Adipocyte (in vitro differentiated cells): ENCODE results near the gene PLCL1.
A peak's percentile ranks its signal among the peaks of the same experiment; 100 is the strongest.

Experiments
- DNase-seq: peaks from one replicate; pipeline ENCODE4 v3.0.0-alpha.2; 2015; ENCODE audit warnings: low read depth
- H3K27me3 ChIP-seq: replicated peaks from 2 replicates; pipeline ENCODE4 v1.7.0; 2013; ENCODE audit warnings: mild to moderate bottlenecking, low read length, moderate library complexity; ENCODE audit not compliant: control insufficient read depth, insufficient read depth
- H3K36me3 ChIP-seq: 2 replicates; pipeline ENCODE4 v1.7.0; 2013; ENCODE audit warnings: low read length, mild to moderate bottlenecking, moderate library complexity; ENCODE audit not compliant: control insufficient read depth, insufficient read depth, severe bottlenecking
- H3K4me1 ChIP-seq: 2 replicates; pipeline ENCODE4 v1.7.0; 2013; ENCODE audit warnings: mild to moderate bottlenecking, low read length, moderate library complexity; ENCODE audit not compliant: control insufficient read depth, insufficient read depth
- H3K4me3 ChIP-seq: 2 replicates; pipeline ENCODE4 v1.7.0; 2013; ENCODE audit warnings: mild to moderate bottlenecking, low read length, moderate library complexity
- H3K9ac ChIP-seq: 2 replicates; pipeline ENCODE4 v1.7.0; 2013; ENCODE audit warnings: mild to moderate bottlenecking, low read length, moderate library complexity
- H3K9me3 ChIP-seq: 2 replicates; pipeline ENCODE4 v1.7.0; 2013; ENCODE audit warnings: mild to moderate bottlenecking, low read length, moderate library complexity; ENCODE audit not compliant: control insufficient read depth

The PLCL1 gene

GRCh38 chr2:197990356-197990755, 186.0 kb downstream of the PLCL1 start:
- no peaks in the 10 kb centered on the region for H3K4me1 ChIP-seq
- DNase-seq: no peak
- no peaks in the 10 kb centered on the region for H3K27me3 ChIP-seq
- H3K4me3 ChIP-seq: no peak overlapping the region
- H3K9me3 ChIP-seq: peaks cover 6% of the 10 kb centered on the region
- H3K9ac ChIP-seq: no peak overlapping the region
- H3K36me3 ChIP-seq: no peaks in the 10 kb centered on the region

GRCh38 chr2:197992482-197993133, 188.2 kb downstream of the PLCL1 start:
- H3K4me3 ChIP-seq: no peak overlapping the region
- H3K9ac ChIP-seq: no peak overlapping the region

GRCh38 chr2:197993363-197993762, 189.0 kb downstream of the PLCL1 start:
- H3K27me3 ChIP-seq: no peaks in the 10 kb centered on the region
- DNase-seq: no peak

More at GRCh38 chr2:197992482-197993133, 188.2 kb downstream of the PLCL1 start:
- no peak for DNase-seq
- Histone ChIP-seq H3K4me1 (no peaks in the 10 kb centered on the region), H3K9me3 (peaks cover 6% of the 10 kb centered on the region), H3K36me3 (no peaks in the 10 kb centered on the region), H3K27me3 (no peaks in the 10 kb centered on the region)

GRCh38 chr2:197993830-197994229, 189.4 kb downstream of the PLCL1 start:
- Histone ChIP-seq H3K36me3 (no peaks in the 10 kb centered on the region), H3K9ac (no peak overlapping the region), H3K4me1 (no peaks in the 10 kb centered on the region), H3K4me3 (no peak overlapping the region), H3K27me3 (no peaks in the 10 kb centered on the region), H3K9me3 (peaks cover 6% of the 10 kb centered on the region)
- DNase-seq: peak; percentile 14

More at GRCh38 chr2:197993363-197993762, 189.0 kb downstream of the PLCL1 start:
- Histone ChIP-seq H3K9me3 (peaks cover 6% of the 10 kb centered on the region), H3K4me3 (no peak overlapping the region), H3K4me1 (no peaks in the 10 kb centered on the region), H3K36me3 (no peaks in the 10 kb centered on the region), H3K9ac (no peak overlapping the region)

GRCh38 chr2:197994751-197995150, 190.4 kb downstream of the PLCL1 start:
- Histone ChIP-seq H3K4me1 (no peaks in the 10 kb centered on the region), H3K36me3 (no peaks in the 10 kb centered on the region), H3K27me3 (no peaks in the 10 kb centered on the region), H3K9ac (no peak overlapping the region), H3K4me3 (no peak overlapping the region), H3K9me3 (peaks cover 6% of the 10 kb centered on the region)
- DNase-seq: no peak

- H3K9me3 ChIP-seq: no peaks in the 10 kb centered on the region
- H3K27me3 ChIP-seq: no peaks in the 10 kb centered on the region
- DNase-seq: no peak
- no peaks in the 10 kb centered on the region for H3K4me1 ChIP-seq
- no peaks in the 10 kb centered on the region for H3K36me3 ChIP-seq
- no peak overlapping the region for H3K4me3 ChIP-seq
- no peak overlapping the region for H3K9ac ChIP-seq
Measured at GRCh38 chr2:197996583-197996982, 192.2 kb downstream of the PLCL1 start.

- H3K4me3 ChIP-seq: no peak overlapping the region
- no peaks in the 10 kb centered on the region for H3K36me3 ChIP-seq
- H3K9me3 ChIP-seq: no peaks in the 10 kb centered on the region
- no peak for DNase-seq
- H3K4me1 ChIP-seq: no peaks in the 10 kb centered on the region
- no peak overlapping the region for H3K9ac ChIP-seq
- H3K27me3 ChIP-seq: no peaks in the 10 kb centered on the region
Measured at GRCh38 chr2:197997083-197997541, 192.7 kb downstream of the PLCL1 start.

GRCh38 chr2:197998702-197999101, 194.3 kb downstream of the PLCL1 start:
- no peak for DNase-seq
- Histone ChIP-seq H3K9me3 (no peaks in the 10 kb centered on the region), H3K27me3 (no peaks in the 10 kb centered on the region), H3K36me3 (no peaks in the 10 kb centered on the region), H3K9ac (no peak overlapping the region), H3K4me1 (no peaks in the 10 kb centered on the region), H3K4me3 (no peak overlapping the region)

GRCh38 chr2:198000417-198000816, 196.0 kb downstream of the PLCL1 start:
- Histone ChIP-seq H3K36me3 (no peaks in the 10 kb centered on the region), H3K4me1 (no peaks in the 10 kb centered on the region), H3K4me3 (no peak overlapping the region), H3K9me3 (no peaks in the 10 kb centered on the region), H3K27me3 (no peaks in the 10 kb centered on the region), H3K9ac (no peak overlapping the region)
- no peak for DNase-seq

- Histone ChIP-seq H3K9ac (no peak overlapping the region), H3K36me3 (no peaks in the 10 kb centered on the region), H3K4me3 (no peak overlapping the region), H3K4me1 (no peaks in the 10 kb centered on the region), H3K9me3 (no peaks in the 10 kb centered on the region), H3K27me3 (no peaks in the 10 kb centered on the region)
- peak; percentile 37 for DNase-seq
Measured at GRCh38 chr2:198004173-198004572, 199.8 kb downstream of the PLCL1 start.

GRCh38 chr2:198004921-198005829, 200.8 kb downstream of the PLCL1 start:
- Histone ChIP-seq H3K36me3 (no peaks in the 10 kb centered on the region), H3K27me3 (no peaks in the 10 kb centered on the region), H3K4me3 (no peak overlapping the region), H3K9me3 (no peaks in the 10 kb centered on the region), H3K4me1 (no peaks in the 10 kb centered on the region), H3K9ac (no peak overlapping the region)
- no peak for DNase-seq
